H1 (cell line): ENCODE results near the gene AKAP12. TPM values are rescaled to one million over a fixed set of nuclear protein-coding genes. Genes with fewer than 3 reads are reported as not detected.

Source experiments
- CTCF ChIA-PET: fragments of 300-600 bp; sonication (Branson Sonifier 250); formaldehyde crosslinking; loops from one replicate; lab custom pipeline; 2021; ENCODE audit not compliant: partially characterized antibody; lab: Charles Lee
- POLR2A ChIA-PET: fragments of 300-600 bp; sonication (Branson Sonifier 250); formaldehyde crosslinking; loops from one replicate; lab custom pipeline; 2021; ENCODE audit warnings: inconsistent platforms; ENCODE audit not compliant: partially characterized antibody; lab: Charles Lee
- DNase-seq, 2 experiments: peaks; one replicate each; pipeline versions ENCODE4 v3.0.0 to v3.0.0-alpha.2; 2010 to 2022; ENCODE audit warnings: low spot score in 2 of 2, low read depth in 1 of 2, mixed read lengths in 1 of 2
- FAIRE-seq: peaks from 2 replicates; lab custom pipeline; 2011; peaks lifted over from hg19 to GRCh38; lab: Jason Lieb, UNC
- H2AFZ ChIP-seq: 2 replicates; pipeline ENCODE4 v1.8.1; 2012; ENCODE audit warnings: low read length, inconsistent platforms
- H2AK5ac ChIP-seq: 2 replicates; pipeline ENCODE4 v1.6.1; 2013; ENCODE audit warnings: low read depth, low read length
- H2BK120ac ChIP-seq: replicated peaks from 2 replicates; pipeline ENCODE3; 2013; ENCODE audit warnings: low read depth, low read length, inconsistent platforms
- H2BK12ac ChIP-seq: 2 replicates; pipeline ENCODE4 v1.6.1; 2013; ENCODE audit warnings: low read depth, low read length
- H2BK15ac ChIP-seq: 2 replicates; pipeline ENCODE4 v1.6.1; 2013; ENCODE audit warnings: low read length
- H2BK20ac ChIP-seq: 2 replicates; pipeline ENCODE4 v1.6.1; 2013; ENCODE audit warnings: low read length
- H2BK5ac ChIP-seq: 2 replicates; pipeline ENCODE4 v1.6.1; 2013; ENCODE audit warnings: low read depth, low read length
- H3K14ac ChIP-seq: 2 replicates; pipeline ENCODE4 v1.6.1; 2013; ENCODE audit warnings: inconsistent platforms; ENCODE audit not compliant: insufficient read length
- H3K18ac ChIP-seq: 2 replicates; pipeline ENCODE4 v1.6.1; 2013; ENCODE audit warnings: low read length; ENCODE audit errors: extremely low read depth
- H3K23ac ChIP-seq: 2 replicates; pipeline ENCODE4 v1.6.1; 2013; ENCODE audit warnings: inconsistent platforms; ENCODE audit not compliant: insufficient read length
- H3K23me2 ChIP-seq: 2 replicates; pipeline ENCODE4 v1.6.1; 2013; ENCODE audit warnings: low read depth, low read length
- H3K27ac ChIP-seq: 2 replicates; pipeline ENCODE4 v1.6.1; 2011; ENCODE audit warnings: low read depth, low read length, inconsistent platforms
- H3K27me3 ChIP-seq, 4 experiments: replicated peaks in 1 of 4; 1 replicate in 1 of 4; 2 replicates in 3 of 4; pipeline versions ENCODE4 v1.6.1 to v1.8.1; 2011 to 2013; ENCODE audit warnings: low read length in 3 of 4, mild to moderate bottlenecking in 3 of 4, inconsistent platforms in 2 of 4, mixed read lengths in 2 of 4, moderate library complexity in 1 of 4; ENCODE audit not compliant: control insufficient read depth in 3 of 4, insufficient read depth in 3 of 4; ENCODE audit errors: extremely low read depth in 1 of 4
- H3K36me3 ChIP-seq, 4 experiments: 2 replicates each; pipeline versions ENCODE4 v1.6.1 to v1.8.1; 2011 to 2013; ENCODE audit warnings: mild to moderate bottlenecking in 4 of 4, low read length in 3 of 4, moderate library complexity in 2 of 4, control low read depth in 1 of 4, inconsistent platforms in 1 of 4; ENCODE audit not compliant: insufficient read depth in 4 of 4, control insufficient read depth in 2 of 4
- H3K4ac ChIP-seq: replicated peaks from 2 replicates; pipeline ENCODE3; 2013; ENCODE audit warnings: low read length, low read depth, mixed read lengths, inconsistent platforms; ENCODE audit not compliant: insufficient read length
- H3K4me1 ChIP-seq, 4 experiments: replicated peaks in 1 of 4; 1 replicate in 1 of 4; 2 replicates in 3 of 4; pipeline versions ENCODE4 v1.6.1 to v1.8.1; 2011 to 2013; ENCODE audit warnings: low read length in 3 of 4, inconsistent platforms in 2 of 4, mixed read lengths in 1 of 4; ENCODE audit not compliant: insufficient read depth in 4 of 4, control insufficient read depth in 3 of 4
- H3K4me2 ChIP-seq, 2 experiments: 2 replicates each; pipeline versions ENCODE4 v1.6.1 to v1.8.1; 2011 to 2013; ENCODE audit warnings: low read depth in 2 of 2, low read length in 2 of 2, control low read depth in 1 of 2, inconsistent platforms in 1 of 2, mild to moderate bottlenecking in 1 of 2; ENCODE audit not compliant: insufficient read depth in 1 of 2
- H3K4me3 ChIP-seq, 4 experiments: fragments of 200-600, 300-600 bp in 1 of 4; sonication (generic), shearing (Covaris generic), sonication (Bioruptor Twin) in 1 of 4; 2 replicates each; pipeline versions ENCODE4 v1.5.1 to v1.8.1; 2011 to 2016; ENCODE audit warnings: low read length in 4 of 4, low read depth in 3 of 4, control low read depth in 2 of 4, inconsistent platforms in 2 of 4, mild to moderate bottlenecking in 2 of 4, mixed read lengths in 1 of 4, moderate library complexity in 1 of 4; ENCODE audit not compliant: insufficient read depth in 2 of 4; ENCODE audit errors: extremely low read depth in 1 of 4
- H3K56ac ChIP-seq: replicated peaks from 2 replicates; pipeline ENCODE3; 2013; ENCODE audit warnings: low read depth, mild to moderate bottlenecking, mixed read lengths, low read length, inconsistent platforms; ENCODE audit not compliant: insufficient read length
- H3K79me1 ChIP-seq: 2 replicates; pipeline ENCODE4 v1.6.1; 2013; ENCODE audit warnings: low read depth, low read length, control low read depth
- H3K79me2 ChIP-seq, 2 experiments: 2 replicates each; pipeline versions ENCODE4 v1.6.1 to v1.8.1; 2012 to 2013; ENCODE audit warnings: low read length in 2 of 2, mild to moderate bottlenecking in 2 of 2, inconsistent platforms in 1 of 2; ENCODE audit not compliant: insufficient read depth in 2 of 2, control insufficient read depth in 1 of 2
- H3K9ac ChIP-seq, 4 experiments: replicated peaks in 1 of 4; 1 replicate in 1 of 4; 2 replicates in 3 of 4; pipeline versions ENCODE4 v1.6.1 to v1.8.1; 2011 to 2013; ENCODE audit warnings: low read depth in 3 of 4, low read length in 3 of 4, control low read depth in 2 of 4, mild to moderate bottlenecking in 2 of 4, moderate library complexity in 2 of 4, inconsistent platforms in 1 of 4; ENCODE audit errors: extremely low read depth in 1 of 4
- H3K9me3 ChIP-seq, 2 experiments: 2 replicates each; pipeline versions ENCODE4 v1.6.1 to v1.8.1; 2012 to 2013; ENCODE audit warnings: mild to moderate bottlenecking in 2 of 2, moderate library complexity in 2 of 2, control low read depth in 1 of 2, inconsistent platforms in 1 of 2, low read depth in 1 of 2, low read length in 1 of 2, mixed read lengths in 1 of 2; ENCODE audit not compliant: insufficient read depth in 2 of 2
- H4K20me1 ChIP-seq, 2 experiments: replicated peaks in 1 of 2; 2 replicates each; pipeline versions ENCODE3 to v1.8.1; 2011 to 2013; ENCODE audit warnings: inconsistent platforms in 2 of 2, low read length in 2 of 2, mild to moderate bottlenecking in 1 of 2; ENCODE audit not compliant: insufficient read depth in 2 of 2, control insufficient read depth in 1 of 2
- H4K5ac ChIP-seq: 2 replicates; pipeline ENCODE4 v1.6.1; 2013; ENCODE audit warnings: low read length, low read depth, mixed read lengths, inconsistent platforms; ENCODE audit not compliant: insufficient read length
- H4K8ac ChIP-seq: 2 replicates; pipeline ENCODE4 v1.8.0; 2013; ENCODE audit warnings: mild to moderate bottlenecking, moderate library complexity, low read length, inconsistent platforms; ENCODE audit not compliant: insufficient read depth; ENCODE audit errors: extremely low read depth
- H4K91ac ChIP-seq: replicated peaks from 2 replicates; pipeline ENCODE3; 2013; ENCODE audit warnings: low read length, mixed read lengths, inconsistent platforms; ENCODE audit not compliant: insufficient read length
- ASH2L ChIP-seq: fragments of 200-600, 300-600 bp; sonication (generic); IDR thresholded peaks from one replicate; pipeline ENCODE4 v1.7.1; 2017; ENCODE audit warnings: low read length
- BACH1 ChIP-seq: IDR thresholded peaks from 2 replicates; pipeline ENCODE4 v1.6.1; 2012; ENCODE audit warnings: low read length, improper control_type of control experiment
- BCL11A ChIP-seq, 2 experiments: IDR thresholded peaks; one replicate each; pipeline ENCODE4 v1.6.1; 2011; ENCODE audit warnings: low read depth in 2 of 2, low read length in 2 of 2, mild to moderate bottlenecking in 2 of 2
- EGR1 ChIP-seq: IDR thresholded peaks from 2 replicates; pipeline ENCODE4 v1.6.1; 2011; ENCODE audit warnings: low read depth, low read length, borderline replicate concordance
- JUND ChIP-seq: IDR thresholded peaks from 2 replicates; pipeline ENCODE4 v1.6.1; 2011; ENCODE audit warnings: mild to moderate bottlenecking, improper control_type of control experiment, low read length
- RAD21 ChIP-seq, 2 experiments: IDR thresholded peaks in 1 of 2; conservative IDR thresholded peaks in 1 of 2; 2 replicates each; pipeline ENCODE4 v1.6.1; 2011; ENCODE audit warnings: low read depth in 2 of 2, low read length in 2 of 2, improper control_type of control experiment in 1 of 2, inconsistent platforms in 1 of 2, mild to moderate bottlenecking in 1 of 2, moderate library complexity in 1 of 2
- SAP30 ChIP-seq: fragments of 300-600 bp; sonication (generic); IDR thresholded peaks from 2 replicates; pipeline ENCODE4 v1.7.1; 2012; ENCODE audit warnings: low read length, moderate library complexity, mild to moderate bottlenecking, inconsistent platforms; ENCODE audit not compliant: insufficient read depth, insufficient replicate concordance
- SP4 ChIP-seq: IDR thresholded peaks from 2 replicates; pipeline ENCODE4 v1.6.1; 2012; ENCODE audit warnings: low read length, inconsistent platforms
- TCF12 ChIP-seq: IDR thresholded peaks from 2 replicates; pipeline ENCODE4 v1.6.1; 2011; ENCODE audit warnings: low read depth, mild to moderate bottlenecking, low read length
- WGBS, 2 experiments: shearing (Covaris generic) in 1 of 2; methylation state at CpG; one replicate each; pipeline versions ENCODE4 v1.1.6 to v1.1.7; 2013 to 2015; ENCODE audit warnings: low lambda C conversion rate in 2 of 2, mixed read lengths in 2 of 2, inconsistent platforms in 1 of 2, low coverage in 1 of 2, missing lambda C conversion rate in 1 of 2; ENCODE audit not compliant: insufficient replicate concordance in 2 of 2, insufficient coverage in 1 of 2, insufficient read length in 1 of 2; ENCODE audit errors: extremely low coverage in 1 of 2, missing lambda C conversion rate in 1 of 2; 5-methylcytosine and 5-hydroxymethylcytosine counted together
- polyA plus RNA-seq, 7 experiments: library from polyadenylated mRNA; depleted of rRNA in 3 of 7; stranded (reverse) in 5 of 7; unstranded in 2 of 7; fragments of >200 nt in 5 of 7; fragments of 200-250 nt in 2 of 7; gene quantifications; 1 replicate in 5 of 7; 2 replicates in 1 of 7; 4 replicates in 1 of 7; pipeline versions ENCODE4 v1.2.1 to v1.2.3, GENCODE V29; 2011 to 2013; ENCODE audit warnings: missing spikeins in 2 of 7, mixed read lengths in 2 of 7
- total RNA-seq: library from RNA; stranded (reverse); fragmentation: NEBNext Ultra II Directional; extraction: Animal tissue kit (Norgen Biotek cat#: 25700); gene quantifications from 2 replicates; pipeline ENCODE4 v1.2.1, GENCODE V29; 2021
- TF ChIP-seq, protein P1 (sequence below): IDR thresholded peaks from 2 replicates; pipeline ENCODE4 v1.6.1; 2012; ENCODE audit warnings: inconsistent platforms

AKAP12 gene
- total and polyA plus RNA-seq, 2 of the 8 experiments (the other 6 are each of a cell fraction or from before 2014, with no cell fraction given), result 14.6 to 79.2 TPM

DNA sequence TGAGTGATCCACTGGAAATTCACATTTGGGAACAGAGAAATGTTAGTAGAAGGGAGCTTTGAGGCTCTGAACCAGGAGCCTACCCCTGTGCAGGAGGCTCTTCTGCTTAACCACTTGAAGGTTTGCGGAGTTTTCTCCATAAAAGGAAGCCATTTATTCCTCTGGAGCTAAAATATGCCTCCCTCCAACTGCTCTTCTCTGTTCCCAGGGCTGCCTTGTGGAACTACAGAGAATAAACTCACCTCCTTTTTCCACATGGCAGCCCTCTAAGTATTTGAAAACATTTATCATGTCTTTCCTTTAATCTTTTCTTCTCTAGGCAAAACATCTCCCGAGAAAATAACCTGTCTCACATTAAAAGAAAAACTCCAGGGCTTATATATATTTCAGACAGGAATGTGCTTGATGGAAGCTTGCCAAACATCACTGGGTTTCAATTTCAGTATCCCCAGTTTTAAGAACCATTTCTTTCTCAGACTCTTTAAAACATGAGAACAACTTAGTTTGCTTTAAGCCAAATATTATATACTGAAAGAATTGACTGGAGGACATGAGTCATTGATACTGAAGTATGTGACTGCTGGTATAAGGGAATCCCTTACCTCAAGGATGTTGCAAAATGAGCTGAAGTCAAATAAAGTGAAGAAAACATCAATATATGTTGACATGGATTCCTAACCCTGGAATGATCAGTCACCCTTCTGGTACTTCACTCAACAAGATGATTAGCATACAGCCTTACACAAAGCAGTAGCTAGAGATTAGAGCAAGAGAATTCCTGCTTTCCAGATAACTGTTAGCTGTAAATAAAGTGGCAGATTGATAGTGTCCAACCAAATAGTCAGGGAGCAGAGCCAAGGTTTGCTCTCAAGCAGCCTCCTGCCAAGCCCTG lies 77.6 kb downstream of the AKAP12 start:
- Histone ChIP-seq H3K56ac (no peak overlapping the region), H3K79me2 (peaks cover 0 to 8% of the 10 kb centered on the region in 2 experiments; a peak in 1 of 4 replicates), H3K27me3 (no peaks in the 10 kb centered on the region), H3K18ac (no peak overlapping the region), H3K27ac (no peak overlapping the region), H3K4me2 (no peak overlapping the region), H3K4ac (no peak overlapping the region), H3K79me1 (no peaks in the 10 kb centered on the region; the same call in 1 of the 2 replicates), H3K14ac (no peak overlapping the region), H3K4me3 (no peak overlapping the region), H2AFZ (no peak overlapping the region), H3K23ac (no peak overlapping the region), H4K20me1 (no peaks in the 10 kb centered on the region), H3K4me1 (peaks cover 0 to 7% (median 0%) of the 10 kb centered on the region in 4 experiments; a peak in 3 of 7 replicates), H4K5ac (no peak overlapping the region), H3K9me3 (no peaks in the 10 kb centered on the region), H2BK12ac (no peak overlapping the region), H3K23me2 (no peaks in the 10 kb centered on the region), H2BK5ac (no peak overlapping the region), H2BK120ac (no peak overlapping the region), H4K91ac (no peak overlapping the region), H2AK5ac (no peak overlapping the region), H2BK20ac (no peak overlapping the region), H3K36me3 (no peaks in the 10 kb centered on the region), H3K9ac (no peak overlapping the region), H4K8ac (no peak overlapping the region), H2BK15ac (no peak overlapping the region)
- FAIRE-seq, result no peak
- CTCF ChIA-PET, result interaction anchor here (0.8 to 2.8 kb wide), 5 partner anchors 20 to 303 kb away, joined by 3 to 12 read pairs (median 3); no protein-coding TSS in a partner anchor
- no peak for DNase-seq
- 95% methylated on average over 2 of the region's 2 CpGs; no CpG with 5 or more reads in 1 of the 2 experiments for whole genome bisulfite sequencing, 2 experiments
- POLR2A ChIA-PET, result interaction anchor here (0.7 to 1.0 kb wide), 2 partner anchors 27 to 68 kb away, joined by 3 read pairs; no protein-coding TSS in a partner anchor
- TF ChIP-seq ASH2L, result no peak
- no peak for TF ChIP-seq RAD21 (IDR thresholded peaks at IDR 0.05 in 1 of 2, conservative IDR thresholded peaks at IDR 0.05 in 1 of 2; ENCODE audit: low read depth in 2 of 2, low read length in 2 of 2)
- TF ChIP-seq, protein P1, sequence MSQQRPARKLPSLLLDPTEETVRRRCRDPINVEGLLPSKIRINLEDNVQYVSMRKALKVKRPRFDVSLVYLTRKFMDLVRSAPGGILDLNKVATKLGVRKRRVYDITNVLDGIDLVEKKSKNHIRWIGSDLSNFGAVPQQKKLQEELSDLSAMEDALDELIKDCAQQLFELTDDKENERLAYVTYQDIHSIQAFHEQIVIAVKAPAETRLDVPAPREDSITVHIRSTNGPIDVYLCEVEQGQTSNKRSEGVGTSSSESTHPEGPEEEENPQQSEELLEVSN, result no peak
- TF ChIP-seq TCF12, result no peak
- no peak for TF ChIP-seq JUND
- TF ChIP-seq BCL11A (IDR thresholded peaks at IDR 0.05; ENCODE audit: low read depth in 2 of 2, low read length in 2 of 2), result no peak
- no peak for TF ChIP-seq EGR1
- TF ChIP-seq BACH1, result no peak
- no peak for TF ChIP-seq SP4
- TF ChIP-seq SAP30, result no peak
